ENCODE measurements around the gene TRPT1. TPM values are rescaled to one million over a fixed set of nuclear protein-coding genes. Genes with fewer than 3 reads are reported as not detected.

The TRPT1 gene
- total RNA-seq, 1 experiment from 2014 or later = 112 TPM

- DNase-seq (ENCODE audit: low spot score) = no peak
Observed at GRCh38 chr11:64178951-64179639, 46.9 kb downstream of the TRPT1 start.

- no peak for DNase-seq (ENCODE audit: low spot score)
Observed at GRCh38 chr11:64178203-64178602, 47.8 kb downstream of the TRPT1 start.

- no peak for DNase-seq (ENCODE audit: low spot score)
Observed at GRCh38 chr11:64176751-64177150, 49.2 kb downstream of the TRPT1 start.

Other genes starting within 250 kb of the TRPT1 start
- gene OTUB1, start 239.7 kb downstream of the TRPT1 start, total RNA-seq (2014; rRNA removed; shearing (Covaris generic)) = 131 and 140 TPM in 2 replicates
- 0.15 TPM in 1 of 2 replicates, not detected in the other for gene FLRT1, start 190.3 kb downstream of the TRPT1 start, total RNA-seq (2014; rRNA removed; shearing (Covaris generic))
- gene MACROD1, start 60.1 kb downstream of the TRPT1 start, total RNA-seq (2014; rRNA removed; shearing (Covaris generic)) = 184 and 226 TPM in 2 replicates
- gene STIP1, start 40.0 kb downstream of the TRPT1 start, total RNA-seq (2014; rRNA removed; shearing (Covaris generic)) = 342 and 388 TPM in 2 replicates
- gene FERMT3, start 19.5 kb downstream of the TRPT1 start, total RNA-seq (2014; rRNA removed; shearing (Covaris generic)) = 5.3 and 5.9 TPM in 2 replicates
- gene NUDT22, start 88 bp upstream of the TRPT1 start, total RNA-seq (2014; rRNA removed; shearing (Covaris generic)) = 224 and 226 TPM in 2 replicates
- gene DNAJC4, start 4.4 kb upstream of the TRPT1 start, total RNA-seq (2014; rRNA removed; shearing (Covaris generic)) = 19.5 and 23.5 TPM in 2 replicates
- 49.2 and 53.7 TPM in 2 replicates for gene VEGFB, start 8.4 kb upstream of the TRPT1 start, total RNA-seq (2014; rRNA removed; shearing (Covaris generic))
- gene FKBP2, start 14.9 kb upstream of the TRPT1 start, total RNA-seq (2014; rRNA removed; shearing (Covaris generic)) = 241 and 259 TPM in 2 replicates
- 643 and 699 TPM in 2 replicates for gene PPP1R14B, start 20.8 kb upstream of the TRPT1 start, total RNA-seq (2014; rRNA removed; shearing (Covaris generic))
- gene PLCB3, start 25.3 kb upstream of the TRPT1 start, total RNA-seq (2014; rRNA removed; shearing (Covaris generic)) = 130 and 137 TPM in 2 replicates
- gene BAD, start 58.5 kb upstream of the TRPT1 start, total RNA-seq (2014; rRNA removed; shearing (Covaris generic)) = 159 and 160 TPM in 2 replicates
- gene GPR137, start 59.7 kb upstream of the TRPT1 start, total RNA-seq (2014; rRNA removed; shearing (Covaris generic)) = 23.9 and 36.5 TPM in 2 replicates
- gene KCNK4, start 65.1 kb upstream of the TRPT1 start, total RNA-seq (2014; rRNA removed; shearing (Covaris generic)) = not detected in 2 replicates
- 1.4 and 2.3 TPM in 2 replicates for gene CATSPERZ, start 74.2 kb upstream of the TRPT1 start, total RNA-seq (2014; rRNA removed; shearing (Covaris generic))
- 180 TPM in 2 replicates for gene ESRRA, start 79.3 kb upstream of the TRPT1 start, total RNA-seq (2014; rRNA removed; shearing (Covaris generic))
- gene TRMT112, start 91.4 kb upstream of the TRPT1 start, total RNA-seq (2014; rRNA removed; shearing (Covaris generic)) = 503 and 525 TPM in 2 replicates
- 254 and 276 TPM in 2 replicates for gene PRDX5, start 91.9 kb upstream of the TRPT1 start, total RNA-seq (2014; rRNA removed; shearing (Covaris generic))
- gene CCDC88B, start 114.0 kb upstream of the TRPT1 start, total RNA-seq (2014; rRNA removed; shearing (Covaris generic)) = 11.4 and 12.8 TPM in 2 replicates
- gene RPS6KA4, start 133.0 kb upstream of the TRPT1 start, total RNA-seq (2014; rRNA removed; shearing (Covaris generic)) = 149 and 158 TPM in 2 replicates

All from HT-29 (cell line).